Umbilical cord (tissue), 2 donors: ENCODE data around the gene CLCA2. TPM values are rescaled to one million over a fixed set of nuclear protein-coding genes. Genes with fewer than 3 reads are reported as not detected.

Experiments used
- DNase-seq: peaks from one replicate; pipeline ENCODE4 v3.0.0-alpha.2; 2015; ENCODE audit warnings: low spot score
- total RNA-seq: library from RNA; depleted of rRNA; stranded (reverse); fragments of >200 nt; gene quantifications from one replicate; pipeline ENCODE4 v1.2.3, GENCODE V29; 2014; ENCODE audit warnings: low replicate concordance; ENCODE audit not compliant: insufficient read depth

The CLCA2 gene
- total RNA-seq, 1 donor from 2014 or later = 11.3 TPM

DNA sequence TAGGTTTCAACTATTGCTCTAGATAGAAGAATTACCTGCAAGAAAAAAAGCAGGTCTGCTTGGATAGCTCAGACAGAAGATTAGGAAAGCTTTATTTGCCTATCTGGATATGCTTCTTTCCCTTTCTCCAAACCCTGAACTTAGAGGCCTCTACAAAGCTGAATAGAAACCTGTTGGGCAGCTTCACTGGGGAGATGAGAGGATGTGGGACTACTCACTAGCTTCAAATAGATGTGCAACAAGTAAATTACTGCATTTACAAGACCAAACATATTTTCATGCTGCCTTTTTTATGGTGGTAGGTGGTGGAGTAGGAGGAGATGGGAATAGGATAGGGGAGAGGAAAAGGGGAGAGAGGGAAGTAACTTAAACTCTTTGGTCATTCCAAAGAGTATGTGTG, 6.4 kb downstream of the CLCA2 start:
- DNase-seq = peak; percentile 30

DNA sequence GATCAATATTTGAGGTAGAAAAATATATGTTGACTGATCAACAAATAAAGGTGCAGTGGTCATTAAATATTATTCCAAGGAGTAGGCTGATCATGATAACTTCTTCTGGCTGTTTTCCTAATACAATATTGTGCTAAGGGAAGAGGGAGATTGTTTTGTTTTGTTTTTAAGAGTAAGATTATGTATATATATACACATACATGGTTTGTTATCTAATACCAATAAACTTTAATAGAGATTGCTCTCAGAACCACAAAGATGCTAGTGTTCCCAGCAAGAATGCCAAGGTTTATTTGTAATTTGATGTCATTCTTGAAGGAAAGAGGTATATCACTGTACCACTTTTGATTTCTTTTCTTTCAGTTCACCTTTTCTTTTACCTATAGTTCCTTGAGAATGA, 10.1 kb downstream of the CLCA2 start:
- no peak for DNase-seq

DNA sequence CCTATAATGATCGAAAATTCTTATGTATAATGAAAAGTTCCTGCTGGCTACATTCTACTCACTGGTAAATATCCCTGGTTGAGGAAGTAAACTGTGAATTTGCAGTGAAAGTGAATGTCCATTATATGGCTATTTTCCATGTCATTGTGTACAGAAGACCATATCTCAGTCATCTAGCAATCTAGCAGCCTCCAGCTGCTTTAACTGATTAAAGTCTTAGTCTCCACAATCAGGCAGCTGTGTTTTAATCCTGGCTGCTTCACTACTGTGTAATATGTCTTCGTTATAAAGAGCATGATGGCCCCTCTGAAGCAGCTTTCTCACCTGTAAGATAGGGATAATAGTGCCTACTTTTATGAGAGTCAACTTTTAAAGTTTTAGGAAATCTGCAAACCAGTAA, 11.4 kb downstream of the CLCA2 start:
- no peak for DNase-seq

DNA sequence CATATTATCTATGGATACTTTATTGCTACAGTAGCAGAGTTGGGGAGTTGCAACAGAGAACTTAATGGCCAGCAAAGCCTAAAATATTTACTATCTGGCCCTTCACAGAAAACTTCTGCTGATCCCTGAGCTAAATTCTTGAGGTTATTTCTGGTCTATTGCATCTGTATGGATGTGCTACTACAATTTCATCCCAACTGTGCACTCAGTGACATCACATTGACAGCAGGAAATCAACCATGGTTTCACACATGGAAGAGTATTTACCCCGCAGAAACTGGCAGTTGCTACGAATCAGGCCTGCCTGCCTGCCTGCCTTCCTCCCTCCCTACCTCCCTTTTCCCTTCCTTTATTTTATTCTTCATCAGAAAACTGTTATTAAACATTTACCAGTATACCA, 12.1 kb downstream of the CLCA2 start:
- DNase-seq = no peak

DNA sequence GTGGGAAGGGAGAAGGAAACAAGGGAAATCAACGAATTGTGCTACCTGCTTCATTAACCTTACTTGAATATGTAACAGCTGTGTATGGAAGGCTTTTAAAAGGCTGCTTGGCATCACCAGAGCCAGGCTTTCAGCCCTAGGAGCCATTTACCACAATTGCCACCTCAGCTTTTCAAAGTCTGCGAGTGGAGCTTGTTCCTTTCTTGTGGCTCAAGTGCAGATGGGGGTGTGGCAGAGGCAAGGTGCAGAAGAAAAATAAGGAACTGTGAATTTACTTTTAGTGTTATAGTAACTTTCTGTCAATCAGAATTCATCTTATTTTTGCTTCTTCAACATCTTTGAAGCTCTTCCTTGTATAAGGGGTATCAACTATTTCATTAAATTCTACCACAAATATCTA, 17.6 kb downstream of the CLCA2 start:
- DNase-seq = no peak

DNA sequence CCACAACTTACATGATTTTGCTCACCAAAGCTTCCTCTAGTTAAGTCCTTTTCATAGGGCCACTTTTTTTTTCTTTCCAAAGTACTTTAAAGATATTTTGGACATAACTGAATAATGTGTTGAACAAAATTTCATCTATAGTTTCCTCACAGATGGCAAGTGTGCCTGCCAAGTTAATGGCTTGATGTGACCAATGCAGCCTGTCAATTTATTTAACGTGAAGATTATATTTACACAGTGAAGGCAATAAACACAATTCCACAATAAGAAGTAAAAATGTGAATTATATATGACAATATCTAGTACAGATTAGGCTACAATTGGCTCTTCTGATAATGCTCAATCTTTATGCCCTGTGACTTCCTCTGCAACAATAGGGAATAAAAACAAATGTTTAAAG, 18.0 kb downstream of the CLCA2 start:
- no peak for DNase-seq

DNA sequence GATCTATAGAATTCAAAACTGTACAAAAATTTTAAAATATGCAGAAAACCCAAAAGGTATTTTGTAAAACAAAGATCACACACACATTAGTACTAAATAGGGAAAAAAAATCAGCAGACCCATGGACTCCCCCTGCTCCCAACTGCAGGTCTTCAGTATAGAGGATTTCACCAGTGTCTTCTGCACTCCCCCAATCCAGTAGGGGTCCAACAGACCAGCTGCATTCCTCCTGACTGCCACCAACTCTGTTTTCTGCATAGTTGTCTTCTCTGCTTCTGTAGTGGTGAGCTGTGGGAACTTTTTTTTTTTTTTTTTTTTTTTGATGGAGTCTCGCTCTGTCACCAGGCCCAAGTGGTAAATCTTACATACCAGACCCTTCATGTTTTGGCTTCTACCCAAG, 21.9 kb downstream of the CLCA2 start:
- DNase-seq = no peak

DNA sequence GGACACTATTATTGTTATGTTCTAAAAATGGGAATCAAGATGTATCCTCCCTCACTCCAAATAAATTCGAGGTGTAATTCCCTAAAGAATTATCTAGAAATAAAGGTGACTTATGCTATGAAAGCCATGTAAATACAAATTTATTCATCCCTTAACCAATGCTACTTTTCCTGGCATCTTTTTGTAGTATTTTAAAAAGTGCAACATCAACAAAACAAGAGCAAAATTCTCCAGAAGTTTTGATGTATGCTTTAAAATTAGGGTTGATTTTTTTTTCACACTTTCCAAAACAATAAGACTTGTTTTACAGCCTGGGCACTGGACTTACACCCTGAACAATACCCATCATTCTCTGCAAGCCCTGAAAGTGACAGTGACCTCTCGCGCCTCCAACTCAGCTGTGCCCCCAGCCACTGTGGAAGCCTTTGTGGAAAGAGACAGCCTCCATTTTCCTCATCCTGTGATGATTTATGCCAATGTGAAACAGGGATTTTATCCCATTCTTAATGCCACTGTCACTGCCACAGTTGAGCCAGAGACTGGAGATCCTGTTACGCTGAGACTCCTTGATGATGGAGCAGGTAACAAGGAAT, 23.3 kb downstream of the CLCA2 start:
- DNase-seq = no peak

DNA sequence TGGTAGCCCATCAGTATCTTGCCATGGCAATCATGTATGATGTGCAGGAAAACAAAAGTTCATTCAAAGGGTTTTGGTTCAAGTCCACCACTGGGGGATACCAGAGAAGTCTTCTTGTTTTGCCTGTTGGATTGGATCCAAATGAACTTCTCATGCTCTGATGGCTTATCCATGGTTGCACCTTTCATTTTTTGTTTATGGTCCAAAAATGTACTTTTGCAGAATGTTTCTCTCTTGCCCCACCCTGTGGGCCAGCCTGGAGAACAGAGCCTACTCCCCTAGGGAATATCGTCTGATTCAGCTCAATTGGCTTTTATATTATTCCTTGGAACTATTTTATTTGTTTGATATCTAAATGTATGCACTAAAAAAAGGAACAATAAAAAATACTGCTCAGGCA, 24.7 kb downstream of the CLCA2 start:
- no peak for DNase-seq

DNA sequence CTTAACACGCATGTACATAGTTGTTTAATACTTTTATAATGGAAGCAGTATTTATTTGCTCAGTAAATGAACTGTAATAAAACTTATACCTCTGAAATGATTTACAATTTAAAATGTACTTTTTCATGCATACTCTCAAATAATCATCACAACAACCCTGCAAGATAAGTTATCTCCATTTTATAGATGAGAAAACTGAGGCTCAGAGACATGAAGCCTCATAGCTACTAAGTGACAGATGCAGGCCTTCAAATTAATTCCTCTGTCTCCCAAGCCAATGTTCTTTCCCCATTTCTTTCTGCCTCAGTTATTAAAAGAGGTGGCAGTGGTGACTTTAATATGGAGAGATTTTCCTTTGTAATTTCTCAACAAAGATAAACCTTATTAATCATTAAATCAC, 25.1 kb downstream of the CLCA2 start:
- DNase-seq = no peak

DNA sequence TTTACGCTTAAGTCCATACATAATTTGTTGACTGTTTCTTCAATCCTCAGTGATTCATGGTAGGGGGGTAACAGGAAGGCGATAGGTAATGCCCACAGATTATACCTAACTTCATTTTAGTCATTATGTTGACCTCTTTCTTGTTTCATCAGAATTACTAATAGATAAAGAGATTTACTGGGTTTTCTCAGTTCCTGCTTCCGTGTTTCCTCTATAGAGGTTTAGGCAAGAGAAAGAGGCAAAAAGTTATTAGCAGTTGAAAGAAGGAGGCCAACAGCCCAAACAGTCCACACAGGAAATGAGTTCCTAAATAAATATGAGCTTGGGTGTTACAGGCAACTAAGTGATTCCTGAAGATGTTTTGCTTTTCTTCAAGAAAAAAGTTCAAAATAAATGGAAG, 26.9 kb downstream of the CLCA2 start:
- no peak for DNase-seq

DNA sequence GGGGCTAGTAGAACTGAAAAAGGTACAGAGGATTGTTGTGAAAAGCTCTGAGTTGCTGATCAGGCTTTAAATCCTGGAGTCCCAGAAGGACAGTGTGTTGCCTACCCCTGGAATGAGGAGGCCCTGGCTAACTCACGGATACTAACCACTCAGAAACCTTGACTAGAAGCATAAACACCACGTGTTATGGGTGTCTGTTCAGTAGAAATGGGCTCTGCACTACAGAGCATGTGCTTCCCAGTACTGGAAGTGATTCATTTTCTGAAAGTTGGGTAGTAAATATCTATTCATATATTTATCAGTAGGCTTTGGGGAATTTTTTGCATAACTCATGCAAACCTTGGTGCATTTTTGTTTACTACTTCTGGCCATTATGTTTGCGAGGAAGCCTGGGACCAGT, 29.7 kb downstream of the CLCA2 start:
- DNase-seq = no peak

DNA sequence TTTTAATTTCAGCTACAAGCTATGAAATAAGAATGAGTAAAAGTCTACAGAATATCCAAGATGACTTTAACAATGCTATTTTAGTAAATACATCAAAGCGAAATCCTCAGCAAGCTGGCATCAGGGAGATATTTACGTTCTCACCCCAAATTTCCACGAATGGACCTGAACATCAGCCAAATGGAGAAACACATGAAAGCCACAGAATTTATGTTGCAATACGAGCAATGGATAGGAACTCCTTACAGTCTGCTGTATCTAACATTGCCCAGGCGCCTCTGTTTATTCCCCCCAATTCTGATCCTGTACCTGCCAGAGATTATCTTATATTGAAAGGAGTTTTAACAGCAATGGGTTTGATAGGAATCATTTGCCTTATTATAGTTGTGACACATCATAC, 31.1 kb downstream of the CLCA2 start:
- DNase-seq = no peak

DNA sequence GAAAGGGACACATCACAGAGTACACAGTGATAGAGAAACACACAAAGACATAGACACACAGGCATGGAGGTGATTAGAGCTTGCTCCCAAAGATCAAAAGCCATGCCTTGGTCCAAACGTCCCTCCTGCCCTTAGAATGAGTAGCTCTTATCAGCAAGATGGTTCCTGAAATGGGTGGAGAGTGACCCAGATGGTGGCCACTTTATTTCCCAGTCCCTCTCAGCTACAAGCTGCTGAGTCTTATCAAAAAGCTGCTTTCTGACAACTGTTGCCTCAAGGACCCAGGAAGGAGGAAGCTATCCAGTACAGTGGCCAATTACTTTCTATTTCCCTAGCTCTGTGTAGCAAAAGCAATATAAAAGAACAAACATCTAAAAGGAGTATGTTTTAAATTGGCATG, 37.0 kb downstream of the CLCA2 start:
- DNase-seq = no peak

DNA sequence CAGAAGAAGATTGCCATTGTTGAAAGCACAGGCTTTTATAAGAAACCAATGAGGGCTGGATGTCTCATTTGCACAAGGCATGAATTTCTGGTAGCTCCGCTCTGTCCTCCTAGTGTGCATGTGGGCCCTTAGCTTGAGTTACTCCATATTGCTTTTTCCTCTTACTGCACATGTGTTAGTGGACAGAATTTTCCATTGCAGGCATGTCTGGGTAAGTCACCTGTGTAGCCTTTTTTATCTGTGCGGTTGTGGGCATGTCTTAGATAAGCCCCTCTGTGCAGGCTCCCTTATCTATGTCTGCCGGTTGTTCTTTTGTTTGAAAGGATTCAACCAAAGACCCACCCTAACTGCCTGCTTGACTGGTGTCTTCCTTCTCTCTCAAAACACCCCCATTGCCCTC, 37.5 kb downstream of the CLCA2 start:
- no peak for DNase-seq

DNA sequence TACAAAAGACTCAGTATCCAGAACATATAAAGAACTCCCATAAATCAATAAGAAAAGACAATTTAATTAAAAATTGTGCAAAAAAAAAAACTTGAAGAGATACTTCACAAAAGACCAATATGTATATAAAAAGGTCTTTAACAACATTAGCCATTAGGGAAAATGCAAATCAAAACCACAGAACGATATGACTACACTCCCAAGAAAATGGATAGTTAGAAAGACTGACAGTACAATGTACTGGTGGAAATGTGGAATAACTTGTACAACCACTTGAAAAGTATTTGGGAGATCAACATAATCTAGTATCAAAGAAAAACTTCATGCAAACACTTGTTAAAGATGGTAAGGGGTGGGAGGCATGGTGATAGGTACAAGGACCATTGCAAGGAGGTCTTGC, 40.8 kb downstream of the CLCA2 start:
- DNase-seq = no peak

DNA sequence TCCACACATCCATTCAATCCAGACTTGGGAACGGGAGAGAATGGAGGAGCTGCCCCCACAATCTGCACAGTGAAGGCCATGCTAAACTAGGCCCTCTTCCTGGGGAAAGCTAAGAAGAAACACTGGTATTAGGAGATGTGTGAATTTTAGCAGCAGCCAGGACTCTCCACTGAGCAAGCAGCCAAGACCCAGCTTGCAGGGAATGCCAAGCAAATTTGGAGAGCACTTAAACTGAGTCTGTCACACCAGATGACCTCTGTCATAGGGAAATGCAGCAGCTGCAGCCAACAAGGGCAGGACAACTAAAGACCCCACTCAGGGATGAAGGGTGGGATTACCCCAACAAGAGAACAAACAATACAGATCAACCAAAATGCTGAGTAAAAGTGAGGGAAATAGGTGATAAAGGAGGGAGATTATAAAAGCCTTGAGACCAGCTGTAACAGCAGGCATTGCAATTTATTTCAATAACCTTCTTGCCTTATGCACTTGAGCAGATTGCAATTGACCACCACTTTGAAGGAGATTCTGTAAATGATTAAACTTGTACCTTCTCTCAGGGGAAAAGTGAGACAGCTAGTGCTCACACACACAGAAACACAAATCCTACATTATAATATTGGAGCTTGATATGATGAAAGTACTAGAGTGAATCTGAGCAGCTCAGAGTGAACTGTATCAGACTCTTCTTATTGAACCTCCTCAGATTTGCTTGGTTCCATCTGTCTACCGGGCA, 42.3 kb downstream of the CLCA2 start:
- no peak for DNase-seq

DNA sequence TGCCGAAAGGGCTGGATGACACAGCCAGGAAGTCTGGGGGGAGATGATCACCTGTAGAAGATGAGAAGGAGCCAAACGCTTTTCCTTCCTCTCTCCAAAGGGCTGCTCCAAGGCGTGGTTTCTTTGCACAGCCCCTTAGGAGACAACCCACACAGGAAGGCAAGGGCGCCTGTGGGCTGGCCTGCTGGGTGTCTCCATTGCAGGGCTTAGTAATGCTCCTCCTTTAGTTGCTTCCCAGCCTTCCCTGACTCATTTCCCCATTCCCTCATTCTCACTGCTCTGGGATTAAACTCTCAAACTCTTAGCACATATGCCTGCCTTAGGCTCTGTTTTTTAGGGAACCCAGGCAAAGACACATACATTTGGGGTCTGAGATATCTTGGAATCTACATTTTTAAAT, 43.0 kb downstream of the CLCA2 start:
- no peak for DNase-seq

DNA sequence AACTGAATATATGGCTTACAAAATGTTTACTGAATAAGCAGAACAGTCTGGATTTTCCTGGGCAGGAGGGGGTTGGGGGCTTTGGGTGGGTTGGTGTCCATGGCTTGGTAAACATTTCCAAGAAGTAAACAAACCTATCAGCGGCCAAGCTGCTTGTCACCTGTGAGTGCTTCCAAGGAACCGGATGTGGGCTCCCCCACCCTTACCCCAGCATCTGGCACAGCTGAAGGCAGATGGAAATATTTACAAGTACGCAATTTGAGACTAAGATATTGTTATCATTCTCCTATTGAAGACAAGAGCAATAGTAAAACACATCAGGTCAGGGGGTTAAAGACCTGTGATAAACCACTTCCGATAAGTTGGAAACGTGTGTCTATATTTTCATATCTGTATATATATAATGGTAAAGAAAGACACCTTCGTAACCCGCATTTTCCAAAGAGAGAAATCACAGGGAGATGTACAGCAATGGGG, 44.6 kb downstream of the CLCA2 start, which contains the start of gene CLCA1:
TSS of gene CLCA1 (plus strand) at position 427 of the 477 bp plus-strand sequence. CDS start at position 472, 45 bp downstream.
- no peak for DNase-seq

DNA sequence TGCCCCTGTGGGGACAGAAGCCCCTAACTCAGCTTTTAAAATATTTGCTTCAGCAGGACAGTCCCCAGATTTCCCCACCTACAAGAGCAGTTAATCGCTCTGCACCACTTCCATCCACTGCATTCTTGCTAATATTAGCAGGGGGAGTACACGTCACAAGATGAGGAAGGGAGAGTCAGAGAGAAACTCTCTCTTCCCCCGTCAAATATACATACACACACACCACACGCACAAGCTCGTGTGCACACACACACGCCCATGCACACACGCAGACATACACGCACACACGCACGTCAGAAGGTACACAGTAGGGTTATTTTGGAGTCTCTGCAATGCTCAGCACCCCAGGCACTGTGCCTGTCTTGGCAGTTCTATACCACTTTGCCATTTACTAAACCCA, 46.9 kb downstream of the CLCA2 start:
- DNase-seq = peak; percentile 9

DNA sequence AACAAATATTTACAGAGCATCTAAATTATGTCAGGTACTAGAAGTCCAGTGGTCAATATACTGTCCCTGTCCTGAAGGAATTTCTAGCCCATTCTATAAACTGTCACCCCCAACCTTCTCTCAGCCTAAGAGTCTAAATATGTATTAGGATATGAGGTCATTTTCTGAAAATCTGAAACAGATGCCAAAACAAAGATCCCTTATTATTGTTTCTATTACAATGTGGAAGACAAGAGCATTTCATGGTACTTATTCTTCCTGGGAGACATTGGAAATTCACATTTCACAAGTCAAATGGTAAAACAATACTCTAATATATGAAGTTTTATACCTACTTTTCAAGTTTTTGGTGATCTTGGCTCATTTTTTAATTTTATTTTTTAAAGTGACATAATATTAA, 47.3 kb downstream of the CLCA2 start:
- no peak for DNase-seq

DNA sequence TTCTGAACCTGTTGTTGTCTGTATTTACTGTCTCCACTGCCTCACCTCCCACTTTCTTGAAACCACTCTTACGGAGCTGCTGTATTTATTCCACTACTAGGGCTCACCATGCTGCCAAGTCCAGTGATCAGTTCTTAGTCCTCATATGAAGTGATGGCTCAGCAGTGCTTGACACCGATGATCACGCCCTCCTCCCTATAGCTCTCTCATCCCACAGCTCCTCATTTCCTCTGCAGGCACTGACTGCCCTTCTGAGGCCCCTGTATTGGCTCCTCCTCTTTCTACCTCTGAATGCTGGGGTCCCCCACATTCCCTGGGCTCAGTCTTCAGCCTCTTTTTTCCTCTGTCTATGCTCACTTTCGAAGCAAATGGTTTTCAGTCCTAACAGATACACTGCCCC, 48.2 kb downstream of the CLCA2 start:
- peak; percentile 9 for DNase-seq

DNA sequence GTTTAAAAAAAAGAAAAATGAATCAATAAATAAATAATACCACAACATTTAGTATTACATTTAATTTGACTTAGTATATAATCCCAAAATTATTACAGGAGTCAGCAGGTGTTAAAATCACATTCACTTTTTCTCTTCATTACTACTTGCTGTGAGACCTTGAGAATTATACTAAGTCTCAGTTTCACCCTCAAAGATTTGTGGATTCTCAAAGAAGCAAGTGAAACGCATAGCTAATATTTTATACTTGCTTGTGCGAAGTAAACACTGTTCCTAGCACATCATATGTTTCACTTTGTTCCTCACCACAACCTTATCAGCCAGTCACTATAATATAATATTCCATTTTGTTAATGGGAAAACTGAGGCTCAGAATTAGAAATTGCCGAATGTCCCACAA, 48.8 kb downstream of the CLCA2 start:
- no peak for DNase-seq

DNA sequence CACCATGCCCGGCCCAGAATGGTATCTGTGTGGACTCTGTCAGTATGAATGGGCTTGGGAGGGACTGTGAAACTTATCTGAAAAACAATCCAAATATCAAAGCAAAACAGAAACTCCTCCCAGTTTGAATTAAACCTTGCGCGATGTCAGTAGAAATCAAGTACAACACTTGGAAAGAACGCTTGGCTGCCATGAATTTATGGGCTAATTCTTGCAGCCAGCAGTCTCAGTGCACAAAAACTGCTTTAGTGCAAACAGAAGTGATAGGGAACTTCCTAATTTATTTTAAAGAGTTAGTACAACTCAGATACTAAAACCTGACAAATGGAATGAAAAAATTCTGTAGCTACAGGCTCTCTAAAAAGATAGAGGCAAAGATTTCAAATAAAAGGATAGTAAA, 53.3 kb downstream of the CLCA2 start:
- DNase-seq = no peak
